Skeletal muscle tissue (tissue), 4 donors: Measurements from ENCODE around the gene NOP14. TPM values are rescaled to one million over a fixed set of nuclear protein-coding genes. Genes with fewer than 3 reads are reported as not detected.
"Not testable (repeated sequence)": the region's sequence is repeated elsewhere in the genome, so short reads cannot be mapped to it uniquely, and the experiment has no call there.

ENCODE experiments used
- H3K27ac ChIP-seq: one replicate; pipeline ENCODE4 v1.7.0; 2013; ENCODE audit warnings: mild to moderate bottlenecking, low read depth, low read length, inconsistent platforms
- H3K27me3 ChIP-seq, 3 donors: one replicate each; pipeline ENCODE4 v1.7.0; 2013; ENCODE audit warnings: low read length in 3 of 3; ENCODE audit not compliant: control insufficient read depth in 3 of 3, insufficient read depth in 3 of 3
- H3K36me3 ChIP-seq, 3 donors: one replicate each; pipeline ENCODE4 v1.7.0; 2013; ENCODE audit warnings: low read length in 3 of 3; ENCODE audit not compliant: control insufficient read depth in 3 of 3, insufficient read depth in 3 of 3
- H3K4me1 ChIP-seq, 3 donors: one replicate each; pipeline ENCODE4 v1.7.0; 2013; ENCODE audit warnings: low read length in 3 of 3, mild to moderate bottlenecking in 3 of 3; ENCODE audit not compliant: control insufficient read depth in 3 of 3, insufficient read depth in 3 of 3
- H3K4me3 ChIP-seq, 3 donors: one replicate each; pipeline ENCODE4 v1.7.0; 2013; ENCODE audit warnings: low read length in 3 of 3
- H3K9ac ChIP-seq, 3 donors: one replicate each; pipeline ENCODE4 v1.7.0; 2013; ENCODE audit warnings: low read length in 3 of 3, mild to moderate bottlenecking in 3 of 3, moderate library complexity in 2 of 3, low read depth in 1 of 3
- H3K9me3 ChIP-seq, 3 donors: one replicate each; pipeline ENCODE4 v1.7.0; 2013; ENCODE audit warnings: low read length in 3 of 3; ENCODE audit not compliant: control insufficient read depth in 3 of 3
- total RNA-seq: library from RNA; depleted of rRNA; stranded (reverse); fragments of >200 nt; gene quantifications from one replicate; pipeline ENCODE4 v1.2.3, GENCODE V29; 2014
- donor health status: Osteomylitis.

NOP14 gene
- total RNA-seq, 1 donor from 2014 or later, result 10.4 TPM

- Histone ChIP-seq H3K4me3 (no peak overlapping the region), H3K27me3 (no peaks in the 10 kb centered on the region), H3K4me1 (peaks cover 0 to 6% (median 5%) of the 10 kb centered on the region in 3 donors), H3K9ac (no peak overlapping the region), H3K9me3 (no peaks in the 10 kb centered on the region), H3K27ac (no peak overlapping the region), H3K36me3 (peaks cover 62 to 69% (median 66%) of the 10 kb centered on the region in 3 donors)
Observed at GRCh38 chr4:2925496-2925895, 37.7 kb downstream of the NOP14 start.

- Histone ChIP-seq H3K36me3 (peaks cover 59 to 64% (median 60%) of the 10 kb centered on the region in 3 donors), H3K4me1 (no peaks in the 10 kb centered on the region), H3K4me3 (no peak overlapping the region), H3K9ac (no peak overlapping the region), H3K27ac (no peak overlapping the region), H3K27me3 (no peaks in the 10 kb centered on the region), H3K9me3 (no peaks in the 10 kb centered on the region)
Observed at GRCh38 chr4:2924765-2925301, 38.4 kb downstream of the NOP14 start.

- Histone ChIP-seq H3K4me3 (no peak overlapping the region), H3K36me3 (peaks cover 55 to 59% (median 55%) of the 10 kb centered on the region in 3 donors), H3K9me3 (no peaks in the 10 kb centered on the region), H3K4me1 (no peaks in the 10 kb centered on the region), H3K9ac (no peak overlapping the region), H3K27ac (no peak overlapping the region), H3K27me3 (no peaks in the 10 kb centered on the region)
Observed at GRCh38 chr4:2924286-2924685, 38.9 kb downstream of the NOP14 start.

- no peaks in the 10 kb centered on the region for H3K27me3 ChIP-seq
- H3K9me3 ChIP-seq, result no peaks in the 10 kb centered on the region
- H3K9ac ChIP-seq, result no peak overlapping the region
- no peak overlapping the region for H3K4me3 ChIP-seq
- no peaks in the 10 kb centered on the region for H3K4me1 ChIP-seq
- H3K36me3 ChIP-seq, result peaks cover 49 to 55% (median 50%) of the 10 kb centered on the region in 3 donors
- H3K27ac ChIP-seq, result no peak overlapping the region
Observed at GRCh38 chr4:2923668-2924173, 39.5 kb downstream of the NOP14 start.

GRCh38 chr4:2923141-2923551 lies 40.1 kb downstream of the NOP14 start:
- Histone ChIP-seq H3K9me3 (no peaks in the 10 kb centered on the region), H3K27me3 (no peaks in the 10 kb centered on the region), H3K27ac (no peak overlapping the region), H3K36me3 (peaks cover 43 to 50% (median 47%) of the 10 kb centered on the region in 3 donors), H3K4me1 (no peaks in the 10 kb centered on the region), H3K9ac (no peak overlapping the region), H3K4me3 (no peak overlapping the region)

- H3K9ac ChIP-seq, H3K4me3 ChIP-seq, H3K4me1 ChIP-seq, H3K27ac ChIP-seq, H3K27me3 ChIP-seq, H3K9me3 ChIP-seq: not testable (repeated sequence)
- H3K36me3 ChIP-seq, result peaks cover 40 to 44% (median 42%) of the 10 kb centered on the region in 3 donors
Observed at GRCh38 chr4:2922453-2923101, 40.6 kb downstream of the NOP14 start.

- not testable (repeated sequence) for H3K9ac ChIP-seq, H3K4me1 ChIP-seq, H3K27ac ChIP-seq, H3K27me3 ChIP-seq, H3K9me3 ChIP-seq, H3K4me3 ChIP-seq
- peaks cover 25 to 35% (median 25%) of the 10 kb centered on the region in 3 donors for H3K36me3 ChIP-seq
Observed at GRCh38 chr4:2918714-2919113, 44.5 kb downstream of the NOP14 start.

GRCh38 chr4:2918300-2918699 lies 44.9 kb downstream of the NOP14 start:
- not testable (repeated sequence) for H3K27me3 ChIP-seq, H3K4me3 ChIP-seq, H3K9ac ChIP-seq, H3K27ac ChIP-seq, H3K4me1 ChIP-seq, H3K9me3 ChIP-seq
- peaks cover 24 to 35% (median 25%) of the 10 kb centered on the region in 3 donors for H3K36me3 ChIP-seq

GRCh38 chr4:2916696-2917095 lies 46.5 kb downstream of the NOP14 start:
- H3K27ac ChIP-seq, result not testable (repeated sequence)

GRCh38 chr4:2915789-2916188 lies 47.4 kb downstream of the NOP14 start:
- Histone ChIP-seq H3K4me1 (no peaks in the 10 kb centered on the region), H3K9me3 (no peaks in the 10 kb centered on the region)

More at GRCh38 chr4:2916696-2917095, 46.5 kb downstream of the NOP14 start:
- H3K4me1 ChIP-seq, H3K4me3 ChIP-seq, H3K27me3 ChIP-seq, H3K9ac ChIP-seq, H3K9me3 ChIP-seq: not testable (repeated sequence)
- peaks cover 30 to 44% (median 34%) of the 10 kb centered on the region in 3 donors for H3K36me3 ChIP-seq

More at GRCh38 chr4:2915789-2916188, 47.4 kb downstream of the NOP14 start:
- no peaks in the 10 kb centered on the region for H3K27me3 ChIP-seq
- H3K27ac ChIP-seq, result no peak overlapping the region
- no peak overlapping the region for H3K9ac ChIP-seq
- H3K4me3 ChIP-seq, result no peak overlapping the region
- peaks cover 33 to 48% (median 40%) of the 10 kb centered on the region in 3 donors for H3K36me3 ChIP-seq
